Left lung (tissue), 10 donors: ENCODE data around the gene PCNA. TPM values are rescaled to one million over a fixed set of nuclear protein-coding genes. Genes with fewer than 3 reads are reported as not detected.

Source experiments
- ATAC-seq: fragments of 200-7000 bp; cut with Tn5 transposase; one replicate; pipeline ENCODE4 v1.9.1; 2020; ENCODE audit warnings: moderate library complexity
- DNase-seq, 4 donors: peaks; one replicate each; pipeline ENCODE4 v3.0.0-alpha.2; 2013 to 2020
- H3K27ac ChIP-seq, 2 donors: fragments of 200-600 bp; sonication (generic) in 1 of 2; one replicate each; pipeline versions ENCODE4 v1.5.0 to v1.8.0; 2020 to 2021
- H3K27me3 ChIP-seq, 2 donors: fragments of 200-600 bp; sonication (generic) in 1 of 2; one replicate each; pipeline versions ENCODE4 v1.5.0 to v1.8.0; 2020 to 2021
- H3K36me3 ChIP-seq, 2 donors: fragments of 200-600 bp; sonication (generic) in 1 of 2; one replicate each; pipeline versions ENCODE4 v1.5.0 to v1.8.0; 2020 to 2021
- H3K4me1 ChIP-seq, 2 donors: fragments of 200-600 bp; one replicate each; pipeline ENCODE4 v1.8.0; 2021
- H3K4me3 ChIP-seq, 2 donors: fragments of 200-600 bp; sonication (generic) in 1 of 2; one replicate each; pipeline versions ENCODE4 v1.5.0 to v1.8.0; 2020 to 2021; ENCODE audit warnings: mild to moderate bottlenecking in 1 of 2
- H3K9me3 ChIP-seq, 2 donors: fragments of 200-600 bp; sonication (generic) in 1 of 2; one replicate each; pipeline versions ENCODE4 v1.5.0 to v1.8.0; 2020 to 2021
- intact Hi-C, 2 donors: fragments of 100-400 bp; cut with DNase I; formaldehyde crosslinking; loops; one replicate each; pipeline versions ENCODE4 v1.11.2 to v1.14.2; 2022
- polyA plus RNA-seq, 6 donors: library from polyadenylated mRNA; unstranded; fragments of 120-200 nt; gene quantifications; one replicate each; pipeline ENCODE4 v1.2.1, GENCODE V29; 2013; ENCODE audit not compliant: insufficient read length in 6 of 6
- total RNA-seq, 2 donors: library from RNA; stranded (reverse); fragmentation: NEBNext Ultra II Directional; extraction: Animal tissue kit (Norgen Biotek cat#: 25700); gene quantifications; one replicate each; pipeline ENCODE4 v1.2.1, GENCODE V29; 2021
- TF ChIP-seq, protein P1 (sequence below), 2 donors: fragments of 200-600 bp; sonication (generic) in 1 of 2; IDR thresholded peaks; one replicate each; pipeline versions ENCODE4 v1.5.0 to v1.8.0; 2021; ENCODE audit warnings: antibody characterized with exemption in 2 of 2
- donor health status: DM: no; HTN: yes; CAD: no.
- donor health status: DM: no; HTN: no; CAD: no.

The PCNA gene
- total and polyA plus RNA-seq, 8 donors, result 80.4 to 171 (median 130) TPM

DNA sequence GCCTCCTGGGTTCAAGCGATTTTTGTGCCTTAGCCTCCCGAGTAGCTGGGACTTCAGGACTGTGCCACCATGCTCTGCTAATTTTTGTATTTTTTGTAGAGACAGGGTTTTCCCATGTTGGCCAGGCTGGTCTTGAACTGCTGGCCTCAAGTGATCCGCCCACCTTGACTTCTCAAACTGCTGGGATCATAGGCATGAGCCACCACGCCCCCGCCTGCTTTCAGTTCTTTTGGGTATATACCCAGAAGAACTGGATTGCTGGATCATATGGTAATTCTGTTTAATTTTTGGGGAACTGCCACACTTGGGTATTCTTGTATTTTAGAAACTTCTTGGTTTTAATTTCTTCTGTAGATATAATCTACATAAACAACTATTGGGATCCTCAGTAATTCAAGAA, 24.1 kb upstream of the PCNA start:
- Histone ChIP-seq H3K9me3 (no peaks in the 10 kb centered on the region), H3K4me1 (peaks cover 6 to 82% of the 10 kb centered on the region in 2 donors), H3K36me3 (no peaks in the 10 kb centered on the region), H3K27me3 (no peaks in the 10 kb centered on the region), H3K4me3 (no peak overlapping the region), H3K27ac (peak overlapping the region in 1 of 2 donors; percentile 83)
- DNase-seq (no peak), ATAC-seq (no peak)
- intact Hi-C loops, result no loop called here
- TF ChIP-seq, protein P1, sequence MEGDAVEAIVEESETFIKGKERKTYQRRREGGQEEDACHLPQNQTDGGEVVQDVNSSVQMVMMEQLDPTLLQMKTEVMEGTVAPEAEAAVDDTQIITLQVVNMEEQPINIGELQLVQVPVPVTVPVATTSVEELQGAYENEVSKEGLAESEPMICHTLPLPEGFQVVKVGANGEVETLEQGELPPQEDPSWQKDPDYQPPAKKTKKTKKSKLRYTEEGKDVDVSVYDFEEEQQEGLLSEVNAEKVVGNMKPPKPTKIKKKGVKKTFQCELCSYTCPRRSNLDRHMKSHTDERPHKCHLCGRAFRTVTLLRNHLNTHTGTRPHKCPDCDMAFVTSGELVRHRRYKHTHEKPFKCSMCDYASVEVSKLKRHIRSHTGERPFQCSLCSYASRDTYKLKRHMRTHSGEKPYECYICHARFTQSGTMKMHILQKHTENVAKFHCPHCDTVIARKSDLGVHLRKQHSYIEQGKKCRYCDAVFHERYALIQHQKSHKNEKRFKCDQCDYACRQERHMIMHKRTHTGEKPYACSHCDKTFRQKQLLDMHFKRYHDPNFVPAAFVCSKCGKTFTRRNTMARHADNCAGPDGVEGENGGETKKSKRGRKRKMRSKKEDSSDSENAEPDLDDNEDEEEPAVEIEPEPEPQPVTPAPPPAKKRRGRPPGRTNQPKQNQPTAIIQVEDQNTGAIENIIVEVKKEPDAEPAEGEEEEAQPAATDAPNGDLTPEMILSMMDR (IDR thresholded peaks at IDR 0.05), result no peak

GRCh38 chr20:5141615-5142014, 21.9 kb upstream of the PCNA start:
- no peaks in the 10 kb centered on the region for H3K9me3 ChIP-seq
- H3K27me3 ChIP-seq, result no peaks in the 10 kb centered on the region
- no peaks in the 10 kb centered on the region for H3K36me3 ChIP-seq
- ATAC-seq (no peak), DNase-seq (no peak)
- H3K4me3 ChIP-seq, result no peak overlapping the region
- H3K4me1 ChIP-seq, result peaks cover 6 to 61% of the 10 kb centered on the region in 2 donors
- TF ChIP-seq, protein P1 (IDR thresholded peaks at IDR 0.05), result no peak
- intact Hi-C loops, result no loop called here
- no peak overlapping the region for H3K27ac ChIP-seq

- intact Hi-C loops, result no loop called here
- Histone ChIP-seq H3K27ac (no peak overlapping the region), H3K27me3 (no peaks in the 10 kb centered on the region), H3K4me3 (no peak overlapping the region), H3K4me1 (peaks cover 14 to 51% of the 10 kb centered on the region in 2 donors), H3K36me3 (no peaks in the 10 kb centered on the region), H3K9me3 (no peaks in the 10 kb centered on the region)
- ATAC-seq (no peak), DNase-seq (no peak)
- TF ChIP-seq, protein P1 (IDR thresholded peaks at IDR 0.05), result no peak
Observed at GRCh38 chr20:5140195-5140594, 20.4 kb upstream of the PCNA start.

DNA sequence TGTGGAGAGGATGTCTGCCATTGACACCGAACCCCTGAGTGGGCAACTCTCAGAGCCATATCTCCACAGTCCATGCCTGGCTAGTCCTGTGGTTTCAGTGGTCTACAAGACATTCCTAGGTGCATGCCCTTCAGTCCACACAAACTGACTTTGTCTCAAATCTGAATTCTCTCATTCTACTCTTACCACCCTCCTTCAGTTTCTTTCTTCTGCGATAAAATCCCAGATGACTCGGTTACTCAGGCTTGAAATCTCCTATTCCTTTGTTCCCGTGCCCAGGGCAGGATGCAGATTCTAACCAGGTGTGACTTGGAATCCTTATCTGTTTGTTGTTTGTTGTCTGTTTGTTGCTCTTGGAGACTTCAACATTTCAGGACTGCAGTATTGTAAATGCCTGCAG, 16.3 kb upstream of the PCNA start:
- no peaks in the 10 kb centered on the region for H3K9me3 ChIP-seq
- DNase-seq (no peak), ATAC-seq (no peak)
- intact Hi-C loops, result no loop called here
- H3K36me3 ChIP-seq, result no peaks in the 10 kb centered on the region
- TF ChIP-seq, protein P1 (IDR thresholded peaks at IDR 0.05), result no peak
- peaks cover 9 to 24% of the 10 kb centered on the region in 2 donors for H3K4me1 ChIP-seq
- H3K4me3 ChIP-seq, result no peak overlapping the region
- H3K27me3 ChIP-seq, result no peaks in the 10 kb centered on the region
- H3K27ac ChIP-seq, result no peak overlapping the region

- H3K27me3 ChIP-seq, result no peaks in the 10 kb centered on the region
- DNase-seq (no peak), ATAC-seq (no peak)
- H3K9me3 ChIP-seq, result no peaks in the 10 kb centered on the region
- H3K27ac ChIP-seq, result no peak overlapping the region
- intact Hi-C loops, result no loop called here
- TF ChIP-seq, protein P1 (IDR thresholded peaks at IDR 0.05), result no peak
- no peak overlapping the region for H3K4me3 ChIP-seq
- no peaks in the 10 kb centered on the region for H3K36me3 ChIP-seq
- H3K4me1 ChIP-seq, result peaks cover 9 to 25% of the 10 kb centered on the region in 2 donors
Observed at GRCh38 chr20:5135363-5136012, 15.7 kb upstream of the PCNA start.
